Upper lobe of left lung (tissue), 4 donors: ENCODE measurements around the gene KHK.

ENCODE experiments used
- CTCF ChIP-seq, 6 experiments: fragments of 450-650 bp in 4 of 6; fragments of 200-600 bp in 2 of 6; sonication (generic) in 2 of 6; IDR thresholded peaks; one replicate each; pipeline ENCODE4 v1.5.1; 2016 to 2019; ENCODE audit warnings: antibody characterized with exemption in 6 of 6
- EP300 ChIP-seq, 4 donors: sonication (generic); formaldehyde crosslinking; IDR thresholded peaks; one replicate each; pipeline ENCODE4 v1.5.1; 2017; ENCODE audit warnings: antibody characterized with exemption in 4 of 4, control low read depth in 2 of 4
- POLR2A ChIP-seq, 4 donors: fragments of 450-650 bp; IDR thresholded peaks; one replicate each; pipeline ENCODE4 v1.5.1; 2016 to 2017; ENCODE audit warnings: antibody characterized with exemption in 4 of 4, mild to moderate bottlenecking in 2 of 4
- POLR2AphosphoS5 ChIP-seq, 2 donors: sonication (generic); formaldehyde crosslinking; IDR thresholded peaks; one replicate each; pipeline ENCODE4 v1.5.1; 2017; ENCODE audit warnings: antibody characterized with exemption in 2 of 2

GRCh38 chr2:27067385-27067784 lies 19.2 kb upstream of the KHK start:
- no peak for TF ChIP-seq CTCF (IDR thresholded peaks at IDR 0.05)
- no peak for TF ChIP-seq EP300 (IDR thresholded peaks at IDR 0.05)
- no peak for TF ChIP-seq POLR2A (IDR thresholded peaks at IDR 0.05)
- no peak for TF ChIP-seq POLR2AphosphoS5 (IDR thresholded peaks at IDR 0.05)
